Endothelial cell of hepatic sinusoid (primary cell): ENCODE measurements around the gene SHISA5.

Experiments
- in situ Hi-C: cut with HindIII; loops from 2 replicates; pipeline ENCODE4 v1.10.0; 2017; ENCODE audit warnings: low sequenced_read_pairs

SHISA5 gene

GRCh38 chr3:48433472-48434118, 70.4 kb downstream of the SHISA5 start:
- in situ Hi-C loops = loop anchor here (10.0 kb wide), 1 partner anchor 209 kb away; the partner anchor contains the start of gene CAMP

GRCh38 chr3:48432411-48433371, 71.3 kb downstream of the SHISA5 start:
- in situ Hi-C loops = loop anchor here (10.0 kb wide), 1 partner anchor 208 kb away; the partner anchor contains the start of gene CAMP

GRCh38 chr3:48431224-48432029, 72.5 kb downstream of the SHISA5 start:
- in situ Hi-C loops = loop anchor here (10.0 kb wide), 1 partner anchor 207 kb away; the partner anchor contains the start of gene CAMP

GRCh38 chr3:48430708-48431101, 73.3 kb downstream of the SHISA5 start:
- in situ Hi-C loops = loop anchor here (10.0 kb wide), 1 partner anchor 206 kb away; the partner anchor contains the start of gene CAMP

GRCh38 chr3:48429960-48430707, 73.8 kb downstream of the SHISA5 start, which contains the start of gene PLXNB1:
PLXNB1 (minus strand) TSS chr3:48430086; CDS start chr3:48424611, 5,475 bp downstream.
- in situ Hi-C loops = loop anchor here (10.0 kb wide), 1 partner anchor 205 kb away; the partner anchor contains the start of gene CAMP

- in situ Hi-C loops = no loop called here
Observed at GRCh38 chr3:48429317-48429959, 74.5 kb downstream of the SHISA5 start.

GRCh38 chr3:48428572-48429316, 75.2 kb downstream of the SHISA5 start:
- in situ Hi-C loops = no loop called here

- in situ Hi-C loops = no loop called here
Observed at GRCh38 chr3:48428088-48428571, 75.8 kb downstream of the SHISA5 start.

GRCh38 chr3:48427630-48427962, 76.4 kb downstream of the SHISA5 start:
- in situ Hi-C loops = no loop called here

- in situ Hi-C loops = no loop called here
Observed at GRCh38 chr3:48426944-48427629, 76.9 kb downstream of the SHISA5 start.

- in situ Hi-C loops = no loop called here
Observed at GRCh38 chr3:48426401-48426909, 77.5 kb downstream of the SHISA5 start.

GRCh38 chr3:48425281-48425812, 78.6 kb downstream of the SHISA5 start:
- in situ Hi-C loops = no loop called here

GRCh38 chr3:48423883-48424695, 79.9 kb downstream of the SHISA5 start:
- in situ Hi-C loops = no loop called here

- in situ Hi-C loops = no loop called here
Observed at GRCh38 chr3:48423241-48423882, 80.6 kb downstream of the SHISA5 start.

- in situ Hi-C loops = no loop called here
Observed at GRCh38 chr3:48422681-48423080, 81.3 kb downstream of the SHISA5 start.

GRCh38 chr3:48422272-48422671, 81.7 kb downstream of the SHISA5 start:
- in situ Hi-C loops = no loop called here
